Glutamatergic neuron (in vitro differentiated cells): Measurements from ENCODE around the gene LDLRAD2. TPM values are rescaled to one million over a fixed set of nuclear protein-coding genes. Genes with fewer than 3 reads are reported as not detected.

Experiments used
- DNase-seq: peaks from one replicate; pipeline ENCODE4 v3.0.0; 2022
- H3K27ac Mint-ChIP-seq: one replicate; pipeline ENCODE4 v1.8.0; 2020; ENCODE audit warnings: mild to moderate bottlenecking, mixed read lengths, inconsistent platforms; ENCODE audit not compliant: unreplicated experiment
- H3K27me3 Mint-ChIP-seq: one replicate; pipeline ENCODE4 v1.8.0; 2020; ENCODE audit warnings: mild to moderate bottlenecking, moderate library complexity, mixed read lengths, inconsistent platforms; ENCODE audit not compliant: unreplicated experiment
- H3K36me3 Mint-ChIP-seq: one replicate; pipeline ENCODE4 v1.8.0; 2020; ENCODE audit warnings: mild to moderate bottlenecking, mixed read lengths, inconsistent platforms; ENCODE audit not compliant: unreplicated experiment
- H3K4me1 Mint-ChIP-seq: one replicate; pipeline ENCODE4 v1.8.0; 2020; ENCODE audit warnings: mild to moderate bottlenecking, low read depth, mixed read lengths, inconsistent platforms; ENCODE audit not compliant: unreplicated experiment
- H3K4me3 Mint-ChIP-seq: one replicate; pipeline ENCODE4 v1.8.0; 2020; ENCODE audit warnings: mild to moderate bottlenecking, mixed read lengths, inconsistent platforms; ENCODE audit not compliant: unreplicated experiment
- H3K9me3 Mint-ChIP-seq: one replicate; pipeline ENCODE4 v1.8.0; 2020; ENCODE audit warnings: mild to moderate bottlenecking, moderate library complexity, mixed read lengths, inconsistent platforms; ENCODE audit not compliant: unreplicated experiment
- total RNA-seq: library from RNA; stranded (reverse); fragmentation: NEBNext Ultra II Directional; extraction: Animal tissue kit (Norgen Biotek cat#: 25700); gene quantifications from one replicate; pipeline ENCODE4 v1.2.1, GENCODE V29; 2021; ENCODE audit not compliant: unreplicated experiment
- TF ChIP-seq, protein P1 (sequence below): fragments of 200-600 bp; sonication (generic); IDR thresholded peaks from one replicate; pipeline ENCODE4 v1.5.0; 2021; ENCODE audit not compliant: partially characterized antibody, unreplicated experiment

The LDLRAD2 gene
- total RNA-seq, 1 donor from 2014 or later: not detected

DNA sequence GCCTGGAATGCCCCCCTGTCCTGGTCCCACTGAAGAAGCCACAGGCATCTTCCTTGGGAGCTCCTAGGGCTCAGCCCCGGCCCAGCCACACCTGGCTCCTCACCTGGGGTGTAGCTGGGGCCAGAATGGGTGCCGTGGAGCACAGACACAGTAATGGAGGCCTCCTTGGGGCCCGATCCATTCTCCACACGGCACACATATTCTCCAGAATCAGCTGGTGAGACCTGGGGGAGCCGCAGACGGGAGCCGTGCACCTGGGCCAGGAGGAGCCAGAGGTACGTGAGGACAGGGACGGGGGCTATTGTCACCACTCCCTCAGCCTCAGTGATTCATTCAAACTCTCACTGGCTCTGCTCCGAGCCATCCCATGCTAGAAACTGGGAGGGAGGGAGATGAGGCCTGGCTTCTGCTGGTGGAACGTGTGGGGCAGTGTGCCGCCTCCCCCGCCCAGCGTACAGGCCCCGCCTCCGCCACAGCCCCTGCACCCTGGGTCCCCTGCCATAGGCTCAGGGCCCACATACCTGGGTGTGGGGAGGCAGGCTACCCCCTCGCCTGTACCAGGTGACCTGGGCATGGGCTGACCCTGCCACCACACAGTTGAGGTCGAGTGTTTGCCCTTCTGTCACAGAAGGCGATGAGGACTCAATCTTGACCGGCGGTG, 42.2 kb downstream of the LDLRAD2 start:
- H3K36me3 Mint-ChIP-seq: no peaks in the 10 kb centered on the region
- H3K9me3 Mint-ChIP-seq: peaks cover 2% of the 10 kb centered on the region
- H3K4me3 Mint-ChIP-seq: no peak overlapping the region
- no peak for DNase-seq
- no peak overlapping the region for H3K27ac Mint-ChIP-seq
- H3K27me3 Mint-ChIP-seq: peaks cover 9% of the 10 kb centered on the region
- H3K4me1 Mint-ChIP-seq: peaks cover 2% of the 10 kb centered on the region
- TF ChIP-seq, protein P1, sequence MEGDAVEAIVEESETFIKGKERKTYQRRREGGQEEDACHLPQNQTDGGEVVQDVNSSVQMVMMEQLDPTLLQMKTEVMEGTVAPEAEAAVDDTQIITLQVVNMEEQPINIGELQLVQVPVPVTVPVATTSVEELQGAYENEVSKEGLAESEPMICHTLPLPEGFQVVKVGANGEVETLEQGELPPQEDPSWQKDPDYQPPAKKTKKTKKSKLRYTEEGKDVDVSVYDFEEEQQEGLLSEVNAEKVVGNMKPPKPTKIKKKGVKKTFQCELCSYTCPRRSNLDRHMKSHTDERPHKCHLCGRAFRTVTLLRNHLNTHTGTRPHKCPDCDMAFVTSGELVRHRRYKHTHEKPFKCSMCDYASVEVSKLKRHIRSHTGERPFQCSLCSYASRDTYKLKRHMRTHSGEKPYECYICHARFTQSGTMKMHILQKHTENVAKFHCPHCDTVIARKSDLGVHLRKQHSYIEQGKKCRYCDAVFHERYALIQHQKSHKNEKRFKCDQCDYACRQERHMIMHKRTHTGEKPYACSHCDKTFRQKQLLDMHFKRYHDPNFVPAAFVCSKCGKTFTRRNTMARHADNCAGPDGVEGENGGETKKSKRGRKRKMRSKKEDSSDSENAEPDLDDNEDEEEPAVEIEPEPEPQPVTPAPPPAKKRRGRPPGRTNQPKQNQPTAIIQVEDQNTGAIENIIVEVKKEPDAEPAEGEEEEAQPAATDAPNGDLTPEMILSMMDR: no peak

DNA sequence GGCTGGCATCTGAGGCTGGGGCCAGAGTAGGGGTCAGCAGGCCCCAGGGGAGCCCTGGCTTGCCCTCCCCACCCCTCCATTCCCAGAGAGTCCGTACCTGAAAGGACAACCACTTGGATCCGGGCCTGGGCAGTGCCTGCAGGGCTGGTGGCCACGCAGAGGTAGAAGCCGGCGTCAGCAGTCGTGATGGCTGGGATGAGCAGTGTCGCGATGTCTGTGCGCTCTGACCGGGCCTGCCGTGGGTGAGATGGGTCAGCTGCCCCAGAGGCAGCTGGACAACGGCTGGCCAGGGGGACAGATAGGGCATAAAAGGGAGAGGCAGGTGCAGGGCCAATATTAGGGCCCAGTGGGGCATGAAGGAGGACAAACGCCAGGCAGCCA, 42.7 kb downstream of the LDLRAD2 start:
- peaks cover 2% of the 10 kb centered on the region for H3K4me1 Mint-ChIP-seq
- no peaks in the 10 kb centered on the region for H3K36me3 Mint-ChIP-seq
- TF ChIP-seq, protein P1: no peak
- no peak for DNase-seq
- no peak overlapping the region for H3K27ac Mint-ChIP-seq
- H3K27me3 Mint-ChIP-seq: peaks cover 9% of the 10 kb centered on the region
- H3K4me3 Mint-ChIP-seq: no peak overlapping the region
- peaks cover 2% of the 10 kb centered on the region for H3K9me3 Mint-ChIP-seq

DNA sequence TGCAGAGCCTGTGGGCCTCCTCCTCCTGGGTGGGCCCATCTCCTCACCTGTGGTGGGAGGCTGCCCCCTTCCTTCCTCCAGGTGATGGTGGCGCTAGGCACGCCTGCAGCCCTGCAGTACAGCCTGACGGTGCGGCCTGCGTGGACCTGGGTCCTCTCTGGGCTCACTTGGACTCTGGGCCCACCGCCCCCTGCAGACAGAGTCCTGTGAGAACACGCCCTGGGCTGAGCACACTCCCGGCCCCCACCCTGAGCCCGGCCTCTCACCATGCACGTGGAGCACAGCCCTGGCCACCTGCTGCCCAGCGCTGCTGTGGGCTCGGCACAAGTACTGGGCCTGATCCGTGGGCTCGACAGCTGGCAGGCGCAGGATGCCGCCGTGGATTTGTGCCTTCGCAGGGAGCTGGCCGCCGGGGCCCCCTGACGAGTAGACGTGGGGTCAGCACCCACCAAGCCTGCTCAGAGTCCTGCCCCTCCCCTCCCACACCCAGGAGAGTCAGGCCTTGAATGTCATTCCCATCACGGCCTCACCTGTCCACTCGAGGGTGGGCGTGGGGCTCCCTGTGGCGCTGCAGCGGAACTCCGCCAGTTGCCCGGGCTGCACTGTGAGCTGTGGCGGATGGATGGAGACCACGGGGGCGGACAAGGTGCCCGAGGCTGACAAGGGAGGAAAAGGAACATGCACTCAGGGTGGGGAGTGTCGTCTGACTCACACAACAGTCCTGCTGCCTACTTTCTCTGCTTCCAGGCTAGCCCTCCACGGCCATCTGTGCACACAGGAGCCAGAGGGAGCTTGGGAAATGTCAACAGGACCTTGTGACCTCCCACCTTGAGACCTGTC, 43.4 kb downstream of the LDLRAD2 start:
- no peak overlapping the region for H3K4me3 Mint-ChIP-seq
- H3K9me3 Mint-ChIP-seq: peaks cover 2% of the 10 kb centered on the region
- H3K36me3 Mint-ChIP-seq: no peaks in the 10 kb centered on the region
- H3K27me3 Mint-ChIP-seq: peaks cover 9% of the 10 kb centered on the region
- H3K27ac Mint-ChIP-seq: no peak overlapping the region
- peaks cover 2% of the 10 kb centered on the region for H3K4me1 Mint-ChIP-seq
- TF ChIP-seq, protein P1: no peak
- DNase-seq: no peak

GRCh38 chr1:21857142-21857839, 45.2 kb downstream of the LDLRAD2 start:
- H3K4me1 Mint-ChIP-seq: peaks cover 2% of the 10 kb centered on the region
- peaks cover 2% of the 10 kb centered on the region for H3K9me3 Mint-ChIP-seq
- no peak for DNase-seq
- no peaks in the 10 kb centered on the region for H3K36me3 Mint-ChIP-seq
- peaks cover 9% of the 10 kb centered on the region for H3K27me3 Mint-ChIP-seq
- H3K4me3 Mint-ChIP-seq: no peak overlapping the region
- TF ChIP-seq, protein P1: no peak
- no peak overlapping the region for H3K27ac Mint-ChIP-seq
